B cell (primary cell): Measurements from ENCODE around the gene PPP2R5A. TPM values are rescaled to one million over a fixed set of nuclear protein-coding genes. Genes with fewer than 3 reads are reported as not detected.
"Not testable (repeated sequence)": the region's sequence is repeated elsewhere in the genome, so short reads cannot be mapped to it uniquely, and the experiment has no call there.

Experiments
- ATAC-seq: fragments of 200-7000 bp; cut with Tn5 transposase; one replicate; pipeline ENCODE4 v1.10.0; 2021; ENCODE audit warnings: low read depth, mild to moderate bottlenecking, moderate number of reproducible peaks, moderate library complexity
- CTCF ChIA-PET: fragments of 350-600 bp; sonication (Branson Sonifier 250); formaldehyde crosslinking; loops from one replicate; lab custom pipeline; 2021; ENCODE audit warnings: antibody characterized with exemption, inconsistent platforms; lab: Charles Lee
- POLR2A ChIA-PET: fragments of 350-600 bp; sonication (Branson Sonifier 250); formaldehyde crosslinking; loops from one replicate; lab custom pipeline; 2021; ENCODE audit warnings: antibody characterized with exemption; lab: Charles Lee
- DNase-seq: peaks from one replicate; pipeline ENCODE4 v3.0.0; 2013
- H2AFZ ChIP-seq: 2 replicates; pipeline ENCODE4 v1.6.1; 2012; ENCODE audit warnings: mild to moderate bottlenecking, low read depth, low read length; ENCODE audit not compliant: insufficient read depth, poor library complexity, severe bottlenecking
- H3K27ac ChIP-seq, 2 donors: 1 replicate in 1 of 2; 2 replicates in 1 of 2; pipeline ENCODE4 v1.5.1; 2012 to 2013; ENCODE audit warnings: low read length in 2 of 2, mild to moderate bottlenecking in 2 of 2, moderate library complexity in 1 of 2
- H3K27me3 ChIP-seq, 4 experiments: fragments of 200-600 bp in 1 of 4; sonication (generic) in 1 of 4; replicated peaks in 1 of 4; 1 replicate in 2 of 4; 2 replicates in 2 of 4; pipeline versions ENCODE4 v1.6.1 to v1.7.0; 2013 to 2016; ENCODE audit warnings: low read length in 3 of 4, mild to moderate bottlenecking in 2 of 4, mixed read lengths in 1 of 4, moderate library complexity in 1 of 4; ENCODE audit not compliant: insufficient read depth in 4 of 4, control insufficient read depth in 3 of 4; ENCODE audit errors: control extremely low read depth in 1 of 4
- H3K36me3 ChIP-seq, 2 experiments: replicated peaks in 1 of 2; 1 replicate in 1 of 2; 2 replicates in 1 of 2; pipeline versions ENCODE4 v1.6.1 to v1.7.1; 2013; ENCODE audit warnings: low read length in 1 of 2; ENCODE audit not compliant: insufficient read depth in 2 of 2, control insufficient read depth in 1 of 2; ENCODE audit errors: control extremely low read depth in 1 of 2, extremely low read depth in 1 of 2
- H3K4me1 ChIP-seq, 2 donors: fragments of 200-600 bp in 1 of 2; sonication (generic) in 1 of 2; 1 replicate in 1 of 2; 2 replicates in 1 of 2; pipeline versions ENCODE4 v1.5.1 to v1.6.1; 2013 to 2017; ENCODE audit warnings: low read length in 2 of 2; ENCODE audit not compliant: control insufficient read depth in 2 of 2, insufficient read depth in 2 of 2
- H3K4me2 ChIP-seq: replicated peaks from 2 replicates; pipeline ENCODE3; 2012; ENCODE audit warnings: mild to moderate bottlenecking, low read depth, low read length; ENCODE audit not compliant: poor library complexity, severe bottlenecking
- H3K4me3 ChIP-seq, 5 experiments: fragments of 200-600 bp in 1 of 5; sonication (generic) in 1 of 5; 1 replicate in 3 of 5; 2 replicates in 2 of 5; pipeline versions ENCODE4 v1.5.1 to v1.7.0; 2011 to 2016; ENCODE audit warnings: low read length in 4 of 5, mild to moderate bottlenecking in 4 of 5, low read depth in 2 of 5, control low read depth in 1 of 5, moderate library complexity in 1 of 5; ENCODE audit not compliant: insufficient read depth in 1 of 5; ENCODE audit errors: control extremely low read depth in 1 of 5, extremely low read depth in 1 of 5
- H3K79me2 ChIP-seq: fragments of 200-600 bp; sonication (generic); one replicate; pipeline ENCODE4 v1.6.0; 2016; ENCODE audit warnings: low read length; ENCODE audit not compliant: control insufficient read depth, insufficient read depth
- H3K9ac ChIP-seq: fragments of 200-600 bp; sonication (generic); 2 replicates; pipeline ENCODE4 v1.6.1; 2017; ENCODE audit warnings: mild to moderate bottlenecking, low read length, moderate library complexity
- H3K9me3 ChIP-seq, 3 donors: one replicate each; pipeline versions ENCODE4 v1.6.1 to v1.7.1; 2013; ENCODE audit warnings: low read length in 2 of 3; ENCODE audit not compliant: control insufficient read depth in 2 of 3, insufficient read depth in 1 of 3; ENCODE audit errors: control extremely low read depth in 1 of 3
- H4K20me1 ChIP-seq: 2 replicates; pipeline ENCODE4 v1.6.0; 2012; ENCODE audit warnings: mild to moderate bottlenecking, low read length; ENCODE audit not compliant: insufficient read depth, control insufficient read depth, poor library complexity, severe bottlenecking
- H3K27ac Mint-ChIP-seq: one replicate; pipeline ENCODE4 v1.8.0; 2021; ENCODE audit warnings: mixed read lengths
- H3K27me3 Mint-ChIP-seq: one replicate; pipeline ENCODE4 v1.8.0; 2021; ENCODE audit warnings: mixed read lengths
- H3K4me1 Mint-ChIP-seq: one replicate; pipeline ENCODE4 v1.8.0; 2021; ENCODE audit warnings: mixed read lengths
- H3K4me3 Mint-ChIP-seq: one replicate; pipeline ENCODE4 v1.8.0; 2021; ENCODE audit warnings: mixed read lengths
- H3K9me3 Mint-ChIP-seq: one replicate; pipeline ENCODE4 v1.8.0; 2022; ENCODE audit warnings: mixed read lengths; ENCODE audit not compliant: insufficient read depth
- EZH2 ChIP-seq: IDR thresholded peaks from 2 replicates; pipeline ENCODE4 v1.6.1; 2012; ENCODE audit warnings: borderline replicate concordance, low read depth, mild to moderate bottlenecking, moderate library complexity, low read length; ENCODE audit not compliant: insufficient read depth, poor library complexity, severe bottlenecking
- whole genome bisulfite sequencing: methylation state at CpG from one replicate; pipeline ENCODE4 v1.1.5; 2013; ENCODE audit warnings: missing lambda C conversion rate; ENCODE audit not compliant: insufficient coverage; 5-methylcytosine and 5-hydroxymethylcytosine counted together
- intact Hi-C: fragments of 100-400 bp; cut with micrococcal nuclease; formaldehyde crosslinking; loops from one replicate; pipeline ENCODE4 v1.10.0; 2022
- polyA plus RNA-seq: library from polyadenylated mRNA; depleted of rRNA; stranded (reverse); fragments of >200 nt; gene quantifications from 2 replicates; pipeline ENCODE4 v1.2.3, GENCODE V29; 2012
- total RNA-seq, 2 donors: library from RNA; stranded (reverse); fragments of 120-200 nt in 1 of 2; gene quantifications; 1 replicate in 1 of 2; 2 replicates in 1 of 2; pipeline versions ENCODE4 v1.2.3 to v1.2.4, GENCODE V29; 2013 to 2022
- TF ChIP-seq, protein P1 (sequence below): fragments of 200-600 bp; IDR thresholded peaks from one replicate; pipeline ENCODE4 v1.8.0; 2022; ENCODE audit warnings: antibody characterized with exemption, mild to moderate bottlenecking

The PPP2R5A gene
- total and polyA plus RNA-seq, 2 donors (not counting 1 experiment from before 2014, with no cell fraction given), result 22.4 to 43.4 TPM

DNA sequence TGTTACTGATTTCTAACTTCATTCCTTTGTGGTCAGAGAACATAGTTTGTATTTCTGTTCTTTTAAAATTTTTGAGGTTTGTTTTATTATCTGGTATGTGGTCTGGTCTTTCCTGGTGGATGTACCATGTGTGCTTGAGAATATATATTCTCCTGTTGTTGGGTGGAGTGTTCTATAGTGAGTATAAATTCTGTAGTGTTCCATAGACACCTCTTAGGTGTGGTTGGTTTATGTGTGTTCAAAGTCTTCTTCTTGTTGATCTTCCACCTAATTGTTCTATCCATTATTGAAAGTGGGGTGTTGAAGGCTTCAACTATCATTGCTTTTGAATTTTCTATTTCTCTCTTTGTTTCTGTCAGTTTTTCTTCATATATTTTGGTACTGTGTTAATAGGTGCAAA is 20.1 kb downstream of the PPP2R5A start:
- DNase-seq, result no peak
- Histone ChIP-seq H3K4me2 (no peak overlapping the region), H3K9ac (no peak overlapping the region), H4K20me1 (peaks cover 84% of the 10 kb centered on the region), H3K36me3 (peaks cover 0 to 5% of the 10 kb centered on the region in 2 experiments), H3K4me1 (peaks cover 3 to 10% of the 10 kb centered on the region in 2 donors), H3K27ac (no peak overlapping the region), H3K4me3 (no peak overlapping the region), H3K27me3 (no peaks in the 10 kb centered on the region), H3K9me3 (peaks cover 0 to 2% (median 2%) of the 10 kb centered on the region in 3 donors), H3K79me2 (peaks cover 98% of the 10 kb centered on the region), H2AFZ (no peak overlapping the region)
- intact Hi-C loops, result no loop called here
- TF ChIP-seq EZH2, result no peak
- TF ChIP-seq, protein P1, sequence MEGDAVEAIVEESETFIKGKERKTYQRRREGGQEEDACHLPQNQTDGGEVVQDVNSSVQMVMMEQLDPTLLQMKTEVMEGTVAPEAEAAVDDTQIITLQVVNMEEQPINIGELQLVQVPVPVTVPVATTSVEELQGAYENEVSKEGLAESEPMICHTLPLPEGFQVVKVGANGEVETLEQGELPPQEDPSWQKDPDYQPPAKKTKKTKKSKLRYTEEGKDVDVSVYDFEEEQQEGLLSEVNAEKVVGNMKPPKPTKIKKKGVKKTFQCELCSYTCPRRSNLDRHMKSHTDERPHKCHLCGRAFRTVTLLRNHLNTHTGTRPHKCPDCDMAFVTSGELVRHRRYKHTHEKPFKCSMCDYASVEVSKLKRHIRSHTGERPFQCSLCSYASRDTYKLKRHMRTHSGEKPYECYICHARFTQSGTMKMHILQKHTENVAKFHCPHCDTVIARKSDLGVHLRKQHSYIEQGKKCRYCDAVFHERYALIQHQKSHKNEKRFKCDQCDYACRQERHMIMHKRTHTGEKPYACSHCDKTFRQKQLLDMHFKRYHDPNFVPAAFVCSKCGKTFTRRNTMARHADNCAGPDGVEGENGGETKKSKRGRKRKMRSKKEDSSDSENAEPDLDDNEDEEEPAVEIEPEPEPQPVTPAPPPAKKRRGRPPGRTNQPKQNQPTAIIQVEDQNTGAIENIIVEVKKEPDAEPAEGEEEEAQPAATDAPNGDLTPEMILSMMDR, result no peak
- H3K4me3 Mint-ChIP-seq, result no peak overlapping the region
- no peaks in the 10 kb centered on the region for H3K27me3 Mint-ChIP-seq
- H3K27ac Mint-ChIP-seq, result no peak overlapping the region
- peaks cover 48% of the 10 kb centered on the region for H3K4me1 Mint-ChIP-seq
- no peak for ATAC-seq
- CTCF ChIA-PET, result no interaction called here
- peaks cover 4% of the 10 kb centered on the region for H3K9me3 Mint-ChIP-seq
- POLR2A ChIA-PET, result no interaction called here

DNA sequence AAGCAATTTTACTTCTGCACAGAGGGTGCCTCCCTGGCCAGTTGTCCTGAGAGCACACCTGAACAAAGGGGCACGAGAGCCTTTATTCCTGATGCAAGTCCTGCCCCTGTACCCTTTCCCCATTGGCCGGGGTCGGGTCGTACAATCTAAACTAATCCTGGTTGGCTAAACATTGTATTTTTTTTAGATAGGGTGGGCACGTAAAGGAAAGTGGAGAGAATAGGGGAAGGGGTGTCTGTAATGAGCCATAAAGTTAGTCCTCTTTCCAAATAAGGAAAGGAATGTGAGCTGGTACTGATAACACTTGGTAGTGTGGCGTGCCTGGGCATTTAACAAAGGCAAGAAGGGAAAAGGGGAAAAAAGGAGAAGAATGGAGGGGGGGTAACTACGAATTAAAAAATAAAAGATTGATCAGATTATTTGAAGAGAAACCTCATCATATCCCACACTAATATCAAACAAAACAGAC is 20.8 kb downstream of the PPP2R5A start:
- H3K4me2 ChIP-seq, H3K27me3 ChIP-seq, H3K36me3 ChIP-seq, POLR2A ChIA-PET, H3K9ac ChIP-seq, H3K4me3 Mint-ChIP-seq, ATAC-seq, H3K27ac Mint-ChIP-seq, CTCF ChIA-PET, intact Hi-C loops, H3K9me3 Mint-ChIP-seq, H3K27me3 Mint-ChIP-seq, DNase-seq, H3K27ac ChIP-seq, H3K9me3 ChIP-seq, H2AFZ ChIP-seq, H3K4me3 ChIP-seq: not testable (repeated sequence)
- Histone ChIP-seq H3K79me2 (peaks cover 98% of the 10 kb centered on the region), H4K20me1 (peaks cover 85% of the 10 kb centered on the region), H3K4me1 (peaks cover 3 to 11% of the 10 kb centered on the region in 2 donors)
- WGBS, result 100% methylated on average over 5 of the region's 7 CpGs
- peaks cover 54% of the 10 kb centered on the region for H3K4me1 Mint-ChIP-seq
